ENCODE data around the gene DYNC2LI1. TPM values are rescaled to one million over a fixed set of nuclear protein-coding genes. Genes with fewer than 3 reads are reported as not detected.

The DYNC2LI1 gene
- total RNA-seq, 6 experiments from 2014 or later: 8.4 to 12.3 (median 10.0) TPM

GRCh38 chr2:43778233-43778632 lies 4.4 kb downstream of the DYNC2LI1 start:
- peaks cover 4% of the 10 kb centered on the region; the same call in 1 of the 2 replicates for H3K36me3 Mint-ChIP-seq (ENCODE audit: low read depth)
- TF ChIP-seq CTCF (IDR thresholded peaks at IDR 0.05): no peak
- no peak overlapping the region for H3K4me3 Mint-ChIP-seq
- H3K4me1 Mint-ChIP-seq (ENCODE audit: low read depth): peaks cover 15% of the 10 kb centered on the region
- H3K27ac Mint-ChIP-seq: no peak overlapping the region
- DNase-seq: no peak
- no peaks in the 10 kb centered on the region for H3K9me3 Mint-ChIP-seq
- H3K27me3 Mint-ChIP-seq (ENCODE audit: insufficient read depth): no peaks in the 10 kb centered on the region; the same call in 1 of the 2 replicates

GRCh38 chr2:43787895-43788294 lies 14.1 kb downstream of the DYNC2LI1 start:
- DNase-seq: no peak
- no peak for TF ChIP-seq CTCF (IDR thresholded peaks at IDR 0.05)
- no peak overlapping the region for H3K27ac Mint-ChIP-seq
- H3K9me3 Mint-ChIP-seq: no peaks in the 10 kb centered on the region
- H3K27me3 Mint-ChIP-seq (ENCODE audit: insufficient read depth): peaks cover 4% of the 10 kb centered on the region; the same call in 1 of the 2 replicates
- H3K4me3 Mint-ChIP-seq: no peak overlapping the region
- no peaks in the 10 kb centered on the region for H3K36me3 Mint-ChIP-seq (ENCODE audit: low read depth)
- H3K4me1 Mint-ChIP-seq (ENCODE audit: low read depth): no peaks in the 10 kb centered on the region

GRCh38 chr2:43788646-43789045 lies 14.8 kb downstream of the DYNC2LI1 start:
- H3K4me3 Mint-ChIP-seq: no peak overlapping the region
- DNase-seq: no peak
- H3K27ac Mint-ChIP-seq: no peak overlapping the region
- no peak for TF ChIP-seq CTCF (IDR thresholded peaks at IDR 0.05)
- H3K27me3 Mint-ChIP-seq (ENCODE audit: insufficient read depth): peaks cover 4% of the 10 kb centered on the region; the same call in 1 of the 2 replicates
- H3K9me3 Mint-ChIP-seq: no peaks in the 10 kb centered on the region
- H3K4me1 Mint-ChIP-seq (ENCODE audit: low read depth): no peaks in the 10 kb centered on the region
- H3K36me3 Mint-ChIP-seq (ENCODE audit: low read depth): peaks cover 2% of the 10 kb centered on the region; the same call in 1 of the 2 replicates

- Mint-ChIP-seq H3K4me3 (no peak overlapping the region), H3K27me3 (ENCODE audit: insufficient read depth) (peaks cover 2% of the 10 kb centered on the region; the same call in 1 of the 2 replicates), H3K4me1 (ENCODE audit: low read depth) (no peaks in the 10 kb centered on the region), H3K36me3 (ENCODE audit: low read depth) (peaks cover 4% of the 10 kb centered on the region; the same call in 1 of the 2 replicates), H3K9me3 (no peaks in the 10 kb centered on the region), H3K27ac (no peak overlapping the region)
- DNase-seq: no peak
- TF ChIP-seq CTCF (IDR thresholded peaks at IDR 0.05): no peak
Observed at GRCh38 chr2:43790147-43790546, 16.3 kb downstream of the DYNC2LI1 start.

GRCh38 chr2:43791035-43791765 lies 17.4 kb downstream of the DYNC2LI1 start:
- DNase-seq: no peak
- H3K4me3 Mint-ChIP-seq: no peak overlapping the region
- no peak overlapping the region for H3K27ac Mint-ChIP-seq
- no peak for TF ChIP-seq CTCF (IDR thresholded peaks at IDR 0.05)
- no peaks in the 10 kb centered on the region for H3K4me1 Mint-ChIP-seq (ENCODE audit: low read depth)
- no peaks in the 10 kb centered on the region for H3K9me3 Mint-ChIP-seq
- H3K36me3 Mint-ChIP-seq (ENCODE audit: low read depth): peaks cover 4% of the 10 kb centered on the region; the same call in 1 of the 2 replicates
- H3K27me3 Mint-ChIP-seq (ENCODE audit: insufficient read depth): peaks cover 2% of the 10 kb centered on the region; the same call in 1 of the 2 replicates

All from HFFc6 (cell line).